HG02623 (cell line): ENCODE results near the gene EEF2K.

ENCODE experiments used
- ATAC-seq: cut with Tn5 transposase; IDR thresholded peaks from one replicate; pipeline ENCODE4 v1.9.1; 2021; ENCODE audit warnings: moderate library complexity; ENCODE audit not compliant: unreplicated experiment

EEF2K gene

GRCh38 chr16:22239131-22239805, 33.2 kb downstream of the EEF2K start:
- ATAC-seq = no peak

- ATAC-seq = no peak
These were observed 34.1 kb downstream of the EEF2K start for GRCh38 chr16:22240023-22240710.

- ATAC-seq = no peak
These were observed 44.4 kb downstream of the EEF2K start for GRCh38 chr16:22250522-22250921.

DNA sequence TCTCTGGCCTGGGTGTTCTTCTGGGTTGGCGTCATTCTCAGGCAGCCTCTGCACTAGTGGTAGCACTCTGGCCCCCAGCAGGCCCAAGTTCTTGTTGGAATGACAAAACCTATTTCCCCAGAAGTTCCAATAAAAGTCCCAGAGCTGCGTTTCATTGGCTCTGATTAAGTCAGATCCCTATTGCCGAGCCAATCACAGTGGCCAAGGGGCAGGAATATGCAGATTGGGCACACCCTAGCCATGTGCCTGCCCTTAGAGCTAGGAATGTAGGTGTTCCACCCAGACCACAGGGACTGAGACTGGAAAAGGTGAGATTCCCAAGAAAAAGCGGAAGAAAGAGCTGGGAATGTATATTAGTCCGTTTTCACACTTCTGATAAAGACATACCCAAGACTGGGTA, 46.2 kb downstream of the EEF2K start:
- ATAC-seq = no peak

- ATAC-seq = no peak
These were observed 47.2 kb downstream of the EEF2K start for GRCh38 chr16:22253272-22253671.

GRCh38 chr16:22255335-22255734, 49.3 kb downstream of the EEF2K start:
- ATAC-seq = no peak

DNA sequence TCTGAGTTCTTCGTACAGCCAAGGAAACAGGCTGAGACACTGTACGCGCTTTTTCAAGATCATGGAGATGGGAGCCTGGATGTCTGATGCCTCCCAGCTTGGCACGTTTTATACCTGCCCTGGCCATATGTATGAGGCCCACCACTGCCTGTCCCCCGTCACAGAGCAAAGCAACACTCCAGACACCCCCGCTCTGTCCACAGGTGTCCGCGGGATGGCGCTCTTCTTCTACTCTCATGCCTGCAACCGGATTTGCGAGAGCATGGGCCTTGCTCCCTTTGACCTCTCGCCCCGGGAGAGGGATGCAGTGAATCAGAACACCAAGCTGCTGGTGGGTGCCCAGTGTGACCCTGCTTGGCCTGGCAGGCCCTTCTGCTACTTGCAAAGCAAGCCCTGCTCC, 51.4 kb downstream of the EEF2K start:
- ATAC-seq = no peak

DNA sequence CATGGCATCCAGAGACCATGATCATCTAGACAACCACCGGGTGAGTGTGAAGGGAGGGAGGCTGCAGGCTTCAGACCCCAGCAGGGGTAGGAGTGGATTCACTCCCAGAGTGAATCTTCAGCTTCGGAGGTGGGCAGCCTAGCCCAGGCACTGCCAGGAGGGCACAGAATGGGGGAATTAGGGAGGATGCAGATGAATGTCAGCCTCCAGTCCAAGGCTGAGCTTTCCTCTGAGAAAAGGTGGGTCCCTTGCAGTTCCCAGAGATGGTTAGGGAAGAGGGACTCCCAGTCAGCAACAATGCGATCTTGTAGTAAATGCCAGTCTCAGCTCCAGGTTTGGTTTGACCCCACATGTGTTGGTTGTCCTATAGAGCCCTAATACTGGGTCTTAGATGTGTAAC, 54.4 kb downstream of the EEF2K start:
- no peak for ATAC-seq

DNA sequence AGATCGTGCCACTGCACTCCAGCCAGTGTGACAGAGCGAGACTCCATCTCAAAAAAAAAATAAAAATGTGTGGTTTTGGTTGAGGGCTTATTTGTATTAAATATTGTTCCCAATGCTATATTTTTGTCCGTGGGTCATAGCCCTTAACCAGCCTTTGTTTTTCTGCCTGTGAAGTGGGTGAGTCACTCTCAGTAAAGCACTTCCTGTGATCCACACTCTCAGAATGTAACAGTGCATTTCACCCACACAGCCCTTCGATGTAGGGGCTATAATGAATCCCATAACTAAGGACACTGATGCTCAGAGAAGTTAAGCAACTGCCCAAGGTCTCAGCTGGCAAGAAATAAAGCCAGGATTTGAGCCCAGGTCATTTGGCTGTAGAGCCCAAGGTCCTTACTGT, 56.4 kb downstream of the EEF2K start:
- no peak for ATAC-seq

DNA sequence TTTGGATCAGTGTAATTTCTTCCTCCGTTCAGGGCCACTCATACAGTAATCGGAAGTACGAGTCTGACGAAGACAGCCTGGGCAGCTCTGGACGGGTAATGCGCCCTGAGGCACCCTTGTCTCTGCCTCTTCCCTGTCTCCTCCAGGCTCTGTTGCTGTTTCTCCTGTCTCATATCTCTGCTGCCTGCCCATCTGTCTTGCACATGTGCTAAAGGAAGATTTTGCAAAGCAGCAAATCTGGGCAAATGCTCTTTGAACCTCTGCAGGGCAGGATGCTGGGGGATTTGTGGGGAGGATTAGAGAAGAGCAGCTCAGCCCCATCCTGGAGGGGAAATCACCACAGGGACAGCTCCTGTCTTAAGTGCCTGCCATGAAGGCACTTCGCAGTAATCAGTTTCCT, 58.7 kb downstream of the EEF2K start:
- ATAC-seq = no peak

DNA sequence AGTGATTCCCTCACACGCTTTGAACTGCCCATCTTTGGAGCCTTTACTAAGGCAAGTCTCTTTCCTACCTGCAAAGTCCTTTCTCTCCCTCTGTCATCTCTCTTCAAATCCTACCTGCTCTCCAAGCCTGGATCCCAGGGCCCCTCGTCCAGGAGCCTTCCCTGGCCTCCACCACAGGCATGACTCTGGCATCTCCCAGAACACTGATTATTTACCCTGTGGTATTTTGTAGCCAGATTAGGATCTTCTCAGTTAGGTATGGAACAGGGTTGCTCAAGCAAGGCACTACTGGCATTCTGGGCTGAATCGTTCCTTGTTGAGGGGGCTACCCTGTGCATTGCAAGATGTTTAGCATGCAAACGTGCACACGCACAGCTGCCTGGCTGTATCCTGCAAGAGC, 59.3 kb downstream of the EEF2K start:
- ATAC-seq = no peak

GRCh38 chr16:22266546-22266945, 60.5 kb downstream of the EEF2K start:
- ATAC-seq = no peak

- no peak for ATAC-seq
These were observed 61.7 kb downstream of the EEF2K start for GRCh38 chr16:22267764-22268163.

DNA sequence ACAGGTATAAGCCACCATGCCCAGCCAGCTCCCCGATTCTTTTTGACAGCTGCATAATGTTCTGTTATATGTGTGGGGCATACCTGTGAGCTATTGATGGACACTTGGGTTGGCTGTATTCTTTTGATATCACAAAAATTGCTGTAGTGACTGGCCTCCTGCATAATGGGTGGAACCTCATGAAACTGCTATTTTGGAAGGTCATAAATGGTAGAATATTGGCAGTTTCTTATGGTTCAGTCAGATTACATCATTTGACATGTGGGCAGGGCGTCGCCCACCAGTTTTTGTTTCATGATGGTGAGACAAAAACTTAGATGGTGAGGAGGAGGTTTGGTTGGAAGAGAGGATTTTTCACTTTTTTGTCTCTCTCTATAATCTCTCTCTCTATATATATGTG, 64.4 kb downstream of the EEF2K start:
- no peak for ATAC-seq

DNA sequence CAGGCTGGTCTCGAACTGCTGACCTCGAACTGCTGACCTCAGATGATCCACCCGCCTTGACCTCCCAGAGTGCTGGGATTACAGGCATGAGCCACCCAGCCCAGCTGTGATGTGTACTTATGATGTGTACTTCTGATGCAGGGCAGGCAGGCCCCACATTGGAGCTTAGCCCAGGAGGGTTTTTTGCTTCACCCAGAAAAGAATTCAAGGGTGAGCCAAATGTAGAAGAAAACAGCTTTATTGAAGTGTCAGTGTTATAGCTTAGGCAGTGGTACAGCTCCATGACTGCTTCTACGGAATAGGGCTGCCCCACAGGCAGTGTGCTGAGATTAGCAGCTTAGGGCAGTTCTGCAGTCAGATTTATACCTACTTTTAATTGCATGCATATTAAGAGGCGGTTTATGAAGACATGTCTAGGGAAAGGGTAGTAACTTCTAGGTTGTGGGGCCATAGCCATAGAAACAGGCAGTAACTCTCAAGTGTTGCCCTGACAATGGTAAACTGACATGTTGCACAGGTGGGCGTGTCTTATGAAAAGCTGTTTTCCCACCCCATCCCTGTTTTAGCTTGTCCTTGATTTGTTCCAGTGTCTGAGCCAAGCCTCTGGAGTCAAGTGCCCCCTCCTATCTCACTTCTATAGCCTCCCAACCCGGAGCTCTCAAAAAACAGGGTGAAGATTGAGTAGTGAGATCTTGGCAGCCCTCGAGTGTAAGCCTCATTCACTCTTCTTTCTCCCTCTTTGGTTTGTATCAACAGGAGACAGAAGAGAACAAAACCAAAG, 67.0 kb downstream of the EEF2K start:
- ATAC-seq = no peak

DNA sequence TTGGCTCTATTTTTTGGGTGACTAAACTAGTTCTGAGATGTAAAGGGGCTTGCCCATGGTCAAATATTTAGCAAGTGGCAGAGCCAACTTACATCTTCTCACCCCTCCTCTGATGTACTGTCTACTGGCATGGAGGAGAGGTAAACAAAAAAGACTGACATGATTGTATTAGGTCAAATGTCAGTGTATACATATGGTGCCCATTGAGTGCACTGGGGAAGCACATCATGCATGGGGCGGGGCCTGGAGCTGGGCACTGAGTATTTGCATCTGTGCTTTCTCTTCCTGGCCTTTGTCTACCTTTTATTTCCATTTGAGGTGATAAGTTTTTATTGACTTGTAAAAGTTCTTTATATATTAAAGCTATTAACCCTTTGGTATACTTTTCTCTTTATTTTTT, 68.8 kb downstream of the EEF2K start:
- ATAC-seq = no peak

DNA sequence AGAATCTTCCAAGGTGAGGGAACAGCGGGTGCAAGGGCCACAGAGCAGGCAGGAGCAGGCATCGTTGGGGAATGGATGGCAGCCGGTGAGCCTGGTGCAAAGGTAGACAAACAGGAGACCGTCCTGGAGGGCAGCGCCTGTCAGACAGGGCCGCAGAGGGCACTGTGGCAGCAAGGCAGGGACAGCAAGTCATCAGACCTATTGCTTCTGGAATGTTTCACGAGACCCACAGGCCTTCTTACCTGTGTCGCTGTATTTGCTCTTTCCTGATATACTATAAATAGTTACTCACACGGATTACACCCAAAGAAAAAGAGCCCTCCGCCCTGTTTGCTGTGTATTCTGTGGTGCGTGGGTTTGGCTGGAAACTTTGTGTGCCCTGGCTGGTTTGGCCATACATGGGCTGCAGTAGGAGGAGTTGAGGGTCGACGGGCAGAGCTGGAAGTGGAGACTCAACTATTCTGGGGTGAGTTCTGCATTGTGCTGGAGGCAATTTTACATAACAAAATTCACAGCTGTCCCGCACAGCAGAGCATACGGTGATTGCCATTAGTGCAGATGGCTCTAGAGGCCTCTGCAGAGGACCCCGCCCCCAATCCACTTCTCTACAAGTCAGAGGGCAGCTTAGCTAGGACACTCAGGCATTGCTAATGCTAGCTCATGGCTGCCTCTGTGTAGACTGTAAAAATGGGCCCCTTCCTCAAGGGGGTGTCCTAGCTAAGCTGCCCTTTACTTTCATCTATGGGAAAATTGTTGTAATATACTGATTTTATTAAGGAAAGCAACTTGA, 72.6 kb downstream of the EEF2K start:
- ATAC-seq = no peak

- no peak for ATAC-seq
These were observed 76.3 kb downstream of the EEF2K start for GRCh38 chr16:22282254-22282892.

DNA sequence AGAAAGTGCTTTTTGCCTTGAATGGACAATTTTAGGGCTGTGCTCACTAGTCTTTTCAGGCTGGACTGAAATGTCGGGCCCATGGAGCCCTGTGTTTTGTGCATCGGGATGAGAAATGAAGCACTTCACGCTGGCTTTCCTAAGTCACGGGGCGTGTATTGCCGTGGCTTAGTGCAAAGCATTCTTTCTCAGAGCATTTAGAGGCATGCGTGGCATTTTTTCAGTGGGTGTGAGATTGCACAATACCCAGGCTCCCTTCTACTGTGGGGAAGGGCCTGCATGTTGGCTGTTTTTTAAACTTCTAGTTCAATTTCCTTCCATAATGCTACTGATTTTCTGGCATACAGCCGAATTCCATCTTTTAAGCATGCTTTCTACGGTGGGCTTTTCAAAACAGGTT, 78.6 kb downstream of the EEF2K start:
- no peak for ATAC-seq

DNA sequence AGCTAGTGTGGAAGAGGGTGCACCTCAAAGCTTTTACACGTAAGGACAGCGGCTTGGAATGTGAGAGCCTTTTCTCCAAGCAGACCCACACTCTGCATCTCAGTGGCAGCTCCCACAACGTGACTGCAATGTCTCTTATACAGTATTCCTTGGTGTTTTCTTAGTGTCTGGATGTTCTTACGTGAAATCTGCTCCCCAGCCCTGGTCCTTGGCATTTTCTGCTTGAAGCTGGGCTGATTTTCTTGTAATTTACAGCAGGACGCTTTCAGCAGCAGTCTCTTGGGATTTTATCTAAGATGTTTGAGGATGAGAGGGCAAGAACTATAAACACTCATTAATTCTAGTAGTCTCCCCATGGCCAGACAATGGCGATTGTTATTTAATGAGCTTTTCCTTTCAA, 79.0 kb downstream of the EEF2K start:
- ATAC-seq = no peak

- no peak for ATAC-seq
These were observed 84.9 kb downstream of the EEF2K start for GRCh38 chr16:22291020-22291419.
